GM19328 (cell line): ENCODE data around the gene IQCH.
"Not testable (repeated sequence)": the region's sequence is repeated elsewhere in the genome, so short reads cannot be mapped to it uniquely, and the experiment has no call there.

ENCODE experiments used
- ATAC-seq: cut with Tn5 transposase; IDR thresholded peaks from one replicate; pipeline ENCODE4 v1.9.1; 2021; ENCODE audit warnings: mild to moderate bottlenecking, moderate library complexity; ENCODE audit not compliant: unreplicated experiment

Gene IQCH

DNA sequence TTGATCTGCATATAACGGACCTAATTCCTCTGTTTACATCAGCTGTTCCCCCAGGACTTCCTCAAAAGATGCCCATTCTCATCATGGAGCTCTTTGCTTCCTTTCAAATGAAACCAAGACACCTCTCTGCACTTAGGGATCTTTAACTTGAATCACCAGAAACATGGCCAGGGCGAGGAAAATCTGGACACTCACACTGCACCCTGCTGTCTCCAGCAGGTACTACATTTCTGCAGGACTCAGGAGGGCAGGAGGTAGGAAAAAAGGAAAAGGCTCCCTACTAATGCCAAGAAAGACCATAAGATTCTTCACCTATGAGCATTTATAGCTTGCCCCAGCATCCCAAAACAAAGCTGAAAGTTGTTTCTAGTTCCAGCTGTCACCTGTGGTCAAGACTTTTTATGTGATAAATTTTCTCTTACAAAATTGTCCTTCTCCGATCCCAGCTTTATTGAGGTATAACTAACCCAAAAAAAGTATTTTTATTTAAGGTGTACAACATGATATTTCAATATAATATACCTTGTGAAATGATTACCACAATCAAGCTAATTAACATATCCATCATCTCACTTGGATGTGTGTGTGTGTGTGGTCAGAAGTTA lies 179.0 kb downstream of the IQCH start:
- no peak for ATAC-seq

DNA sequence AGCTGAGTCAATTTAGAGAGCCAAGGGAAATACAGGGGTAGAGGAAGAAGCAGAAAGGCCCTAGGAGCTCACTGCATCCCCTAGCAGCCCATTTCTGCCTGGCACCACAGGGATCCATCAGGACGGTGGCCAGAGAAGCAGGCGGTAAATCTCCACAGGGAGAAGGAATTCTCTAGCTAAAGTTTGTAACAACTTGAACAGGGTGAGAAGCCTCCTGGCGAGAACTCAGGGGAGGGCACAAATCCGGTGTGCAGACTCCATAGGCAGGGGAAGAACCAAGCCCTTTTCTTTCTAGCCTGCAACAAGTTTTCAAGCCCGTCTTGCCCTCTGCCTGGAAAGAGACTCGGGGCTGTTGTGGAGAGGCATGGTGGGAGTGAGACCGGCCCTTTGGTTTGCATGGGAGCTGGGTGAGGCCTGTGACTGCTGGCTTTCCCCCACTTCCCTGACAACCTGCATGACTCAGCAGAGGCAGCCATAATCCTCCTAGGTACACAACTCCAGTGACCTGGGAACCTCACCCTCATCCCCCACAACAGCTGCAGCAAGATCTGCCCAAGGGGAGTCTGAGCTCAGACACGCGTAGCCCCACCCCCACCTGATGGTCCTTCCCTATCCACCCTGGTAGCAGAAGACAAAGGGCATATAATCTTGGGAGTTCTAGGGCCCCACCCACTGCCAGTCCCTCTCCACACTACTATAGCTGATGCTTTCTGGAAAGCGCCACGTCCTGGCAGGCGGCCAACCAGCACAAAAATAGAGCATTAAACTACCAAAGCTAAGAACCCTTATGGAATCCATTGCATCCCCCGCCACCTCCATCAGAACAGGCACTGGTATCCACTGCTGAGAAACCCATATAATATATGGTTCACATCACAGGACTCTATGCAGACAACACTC lies 182.0 kb downstream of the IQCH start:
- ATAC-seq, result not testable (repeated sequence)

DNA sequence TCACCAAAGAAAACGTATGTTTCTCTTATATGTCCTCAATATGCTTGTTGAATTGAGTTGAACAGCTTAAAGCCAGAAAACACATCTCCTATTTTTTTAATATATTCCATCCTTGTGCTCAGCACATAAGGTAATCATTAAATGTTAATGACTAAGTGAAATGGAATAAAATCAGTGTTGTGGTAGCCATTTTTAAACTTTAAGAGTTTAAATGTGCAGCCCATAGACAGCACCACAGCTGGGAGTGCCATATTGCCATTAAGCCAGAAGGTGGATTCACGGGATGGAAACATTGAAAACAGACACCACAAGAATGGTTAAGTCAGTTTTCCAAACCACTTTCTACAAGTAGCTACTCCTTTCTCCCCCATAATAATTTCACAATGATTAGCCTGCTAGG lies 189.5 kb downstream of the IQCH start:
- ATAC-seq, result no peak

DNA sequence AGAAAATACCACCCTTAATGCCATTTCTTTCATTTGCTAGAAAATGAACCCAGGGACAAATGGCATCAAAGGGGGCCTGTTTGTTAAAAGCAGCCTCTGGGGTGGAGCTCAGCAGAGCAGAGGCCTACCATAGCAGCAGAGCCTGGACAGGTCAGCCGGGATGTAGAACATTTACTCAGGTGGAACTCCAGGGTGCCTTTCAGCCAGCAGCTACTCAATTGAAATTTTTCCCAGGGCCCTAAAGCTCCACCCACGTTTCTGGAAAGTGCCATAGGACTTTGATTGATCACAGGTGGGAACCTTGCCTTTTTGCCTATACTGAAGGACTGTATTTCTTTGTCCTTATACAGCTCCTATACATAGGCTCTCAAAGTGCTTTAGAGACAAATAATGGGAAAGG lies 191.9 kb downstream of the IQCH start:
- ATAC-seq, result no peak

DNA sequence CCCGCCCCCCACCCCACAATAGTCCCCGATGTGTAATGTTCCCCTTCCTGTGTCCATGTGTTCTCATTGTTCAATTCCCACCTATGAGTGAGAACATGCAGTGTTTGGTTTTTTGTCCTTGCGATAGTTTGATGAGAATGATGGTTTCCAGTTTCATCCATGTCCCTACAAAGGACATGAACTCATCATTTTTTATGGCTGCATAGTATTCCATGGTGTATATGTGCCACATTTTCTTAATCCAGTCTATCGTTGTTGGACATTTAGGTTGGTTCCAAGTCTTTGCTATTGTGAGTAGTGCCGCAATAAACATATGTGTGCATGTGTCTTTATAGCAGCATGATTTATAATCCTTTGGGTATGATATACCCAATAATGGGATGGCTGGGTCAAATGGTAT lies 193.8 kb downstream of the IQCH start:
- ATAC-seq, result not testable (repeated sequence)

DNA sequence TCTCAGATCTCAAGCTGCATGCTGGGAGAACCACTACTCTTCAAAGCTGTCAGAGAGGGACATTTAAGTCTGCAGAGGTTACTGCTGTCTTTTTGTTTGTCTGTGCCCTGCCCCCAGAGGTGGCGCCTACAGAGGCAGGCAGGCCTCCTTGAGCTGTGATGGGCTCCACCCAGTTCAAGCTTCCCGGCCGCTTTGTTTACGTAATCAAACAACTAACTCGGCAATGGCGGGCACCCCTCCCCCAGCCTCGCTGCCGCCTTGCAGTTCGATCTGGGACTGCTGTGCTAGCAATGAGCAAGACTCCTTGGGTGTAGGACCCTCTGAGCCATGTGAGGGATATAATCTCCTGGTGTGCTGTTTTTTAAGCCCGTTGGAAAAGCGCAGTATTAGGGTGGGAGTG lies 199.1 kb downstream of the IQCH start:
- not testable (repeated sequence) for ATAC-seq

DNA sequence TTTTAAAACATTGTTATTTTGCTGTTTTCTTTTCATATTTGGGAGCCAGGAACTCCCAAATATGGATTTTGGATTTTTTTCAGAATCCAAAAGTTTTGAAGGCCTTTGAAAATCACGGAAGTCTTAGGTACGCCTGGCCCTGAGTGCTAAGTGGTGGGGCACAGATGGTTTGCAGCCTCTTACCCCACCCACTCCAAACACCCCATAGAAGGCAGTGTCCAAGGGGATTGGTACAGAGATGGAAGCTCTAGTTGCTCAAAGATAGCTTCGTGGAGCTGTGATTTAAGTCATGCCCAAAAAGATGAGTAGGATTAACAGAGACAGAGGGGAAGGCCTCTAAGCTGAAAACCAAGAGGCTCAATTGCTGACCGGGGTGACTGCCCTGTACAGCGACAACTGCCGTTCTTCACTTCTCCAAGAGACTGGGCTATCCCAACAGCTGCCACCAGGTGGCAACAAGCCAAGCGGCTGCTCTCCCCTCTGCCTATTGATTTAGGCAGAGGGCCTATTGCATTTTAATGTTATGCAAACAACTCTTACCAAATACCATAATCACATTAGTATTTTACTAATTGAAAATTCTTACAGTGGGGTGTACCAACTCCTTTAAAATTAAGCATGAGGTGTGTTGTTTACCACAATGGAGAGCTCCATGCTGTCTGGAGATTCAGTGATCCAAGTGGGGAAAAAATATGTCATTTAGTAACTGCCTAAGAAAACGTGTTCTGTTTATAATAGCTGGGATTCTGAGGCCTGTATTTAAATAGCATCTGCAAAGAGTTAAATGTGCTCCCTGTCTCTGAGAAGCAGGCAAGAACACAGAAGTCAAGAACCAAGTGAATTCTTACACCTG lies 202.3 kb downstream of the IQCH start:
- ATAC-seq, result no peak

DNA sequence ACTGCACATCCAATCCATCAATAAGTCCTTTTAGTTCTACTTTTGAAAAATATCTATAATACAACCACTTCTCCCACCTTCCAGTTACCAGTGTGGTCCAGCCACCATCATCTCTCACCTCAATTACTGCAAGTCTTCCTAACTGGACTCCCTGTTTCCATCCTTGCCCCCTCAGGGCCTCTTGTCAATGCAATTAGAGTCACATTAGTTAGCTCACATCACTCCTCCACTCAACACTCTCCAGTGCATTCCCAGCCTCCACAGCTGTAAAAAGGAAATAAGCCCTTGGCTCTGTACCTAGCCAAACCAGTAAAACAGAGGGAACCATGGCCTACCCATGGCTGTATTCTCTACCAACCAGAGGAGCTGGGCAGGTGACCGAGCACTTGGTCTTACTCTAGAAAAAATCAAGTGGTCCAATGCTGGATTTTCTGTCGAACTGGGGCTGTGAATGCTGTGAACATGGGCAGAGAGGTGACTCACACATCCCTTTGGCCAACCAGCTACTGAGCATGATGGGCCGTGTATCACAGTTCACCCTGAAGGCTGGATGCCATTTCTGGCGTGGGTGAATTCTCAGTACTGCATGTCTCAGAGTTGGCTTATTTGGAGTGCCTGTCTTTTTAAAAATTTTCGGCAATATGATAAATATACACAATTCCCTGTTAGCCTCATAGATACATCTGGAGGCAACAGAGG lies 203.9 kb downstream of the IQCH start:
- ATAC-seq, result no peak

DNA sequence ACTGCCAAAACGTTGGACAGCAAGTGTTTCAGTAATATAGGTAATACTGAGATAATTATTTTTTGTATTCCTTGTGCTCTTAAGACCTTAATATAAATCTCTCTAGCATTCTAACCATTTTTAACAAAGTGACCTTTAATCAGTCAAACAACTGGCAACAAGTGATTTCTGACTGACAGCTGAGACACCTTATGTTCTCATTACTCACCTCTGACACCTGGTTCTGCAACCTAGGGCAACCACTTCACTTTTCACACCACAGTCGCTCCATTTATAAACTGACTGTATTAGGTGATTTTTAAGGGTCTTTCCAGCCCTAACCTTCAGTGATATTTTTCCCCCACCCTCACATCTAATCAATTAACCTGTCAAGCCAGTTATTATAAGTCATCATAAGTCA lies 205.9 kb downstream of the IQCH start:
- no peak for ATAC-seq

DNA sequence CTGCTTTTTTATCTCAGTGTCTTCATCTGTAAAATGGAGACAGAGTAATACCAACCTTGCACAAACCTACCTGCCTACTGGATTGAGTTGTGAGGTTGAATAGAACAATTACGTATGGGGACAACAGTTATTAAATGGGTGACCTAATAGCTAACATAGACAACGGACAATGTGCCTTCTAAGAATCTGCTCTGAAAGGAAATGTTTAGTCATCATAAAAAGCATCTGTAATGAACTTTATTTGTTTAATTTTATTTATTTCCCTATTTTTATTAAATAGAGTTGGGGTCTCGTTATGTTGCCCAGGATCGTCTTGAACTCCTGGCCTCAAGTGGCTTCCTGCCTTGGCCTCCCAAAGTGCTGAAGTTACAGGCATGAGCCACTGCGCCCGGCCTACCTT lies 207.1 kb downstream of the IQCH start:
- ATAC-seq, result no peak

DNA sequence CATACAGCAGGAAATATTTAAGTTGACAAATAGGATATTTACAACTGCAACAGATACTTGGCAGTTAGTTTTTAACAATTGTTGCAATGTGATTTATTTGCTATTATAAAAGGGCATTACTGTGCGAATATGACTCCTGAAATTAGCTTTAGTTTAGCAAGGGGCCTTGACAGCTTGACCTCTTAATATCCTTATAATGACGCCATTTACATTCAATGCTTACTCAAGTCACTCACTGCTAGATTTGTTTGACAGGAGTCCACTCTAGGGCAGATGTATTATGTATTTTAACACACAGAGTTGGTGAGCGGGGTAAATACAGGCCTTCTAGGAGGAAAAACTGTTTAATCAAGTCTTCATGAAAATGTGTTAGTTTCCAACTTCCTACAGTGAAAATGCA lies 208.3 kb downstream of the IQCH start:
- ATAC-seq, result no peak

DNA sequence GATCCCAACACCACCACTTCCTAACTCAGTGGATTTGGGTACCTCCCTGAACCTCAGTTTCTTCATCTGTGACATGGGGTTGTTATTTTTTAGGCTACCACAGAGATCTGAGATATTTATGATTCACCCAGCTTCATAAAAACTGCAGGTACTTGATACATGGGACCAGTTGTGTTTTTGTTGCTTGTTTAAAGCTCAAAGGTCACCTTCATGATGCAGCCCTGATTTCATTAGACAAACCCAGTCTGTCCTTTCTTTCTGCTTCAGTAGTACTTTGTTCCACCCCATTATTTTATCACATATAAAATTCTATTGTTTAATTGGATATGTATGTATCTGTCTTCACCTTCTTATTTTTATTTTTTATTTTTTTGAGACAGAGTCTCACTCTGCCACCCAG lies 208.9 kb downstream of the IQCH start:
- no peak for ATAC-seq

DNA sequence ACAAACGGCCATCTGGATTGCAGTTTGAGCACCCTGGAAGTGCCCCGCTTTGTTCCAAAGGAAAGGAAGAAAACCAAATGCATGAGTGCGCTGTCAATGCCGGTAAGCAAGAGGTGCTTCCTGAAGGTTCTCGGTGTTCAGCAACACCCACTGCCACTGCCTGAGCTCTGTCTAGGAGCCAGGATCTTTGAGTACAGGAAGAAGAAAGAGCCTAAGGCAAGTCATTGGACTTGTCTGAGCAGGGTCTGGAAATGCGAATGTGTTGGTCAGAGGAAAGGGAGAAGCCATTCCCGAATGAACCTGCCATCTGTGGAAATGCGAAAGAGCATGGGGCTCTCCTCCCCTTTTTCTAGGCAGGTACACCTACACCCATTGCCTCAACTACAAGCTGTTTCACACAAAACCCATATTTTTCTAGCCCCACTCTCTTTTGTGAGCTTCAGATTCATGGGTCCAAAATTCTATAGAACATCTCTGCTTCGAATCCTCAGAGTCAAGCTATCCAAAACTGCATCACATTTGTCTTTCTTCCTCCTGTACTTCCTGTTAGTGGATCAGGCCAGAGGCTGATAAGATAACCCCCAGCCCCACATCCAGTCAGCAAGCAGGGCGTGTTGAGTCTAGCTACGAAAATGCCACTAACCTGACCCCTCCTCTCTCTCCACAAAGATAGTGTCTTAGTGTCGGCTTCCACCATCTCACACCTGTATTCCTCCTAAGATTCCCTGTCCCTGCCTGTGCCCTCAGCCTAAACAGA lies 210.8 kb downstream of the IQCH start:
- ATAC-seq, result no peak

DNA sequence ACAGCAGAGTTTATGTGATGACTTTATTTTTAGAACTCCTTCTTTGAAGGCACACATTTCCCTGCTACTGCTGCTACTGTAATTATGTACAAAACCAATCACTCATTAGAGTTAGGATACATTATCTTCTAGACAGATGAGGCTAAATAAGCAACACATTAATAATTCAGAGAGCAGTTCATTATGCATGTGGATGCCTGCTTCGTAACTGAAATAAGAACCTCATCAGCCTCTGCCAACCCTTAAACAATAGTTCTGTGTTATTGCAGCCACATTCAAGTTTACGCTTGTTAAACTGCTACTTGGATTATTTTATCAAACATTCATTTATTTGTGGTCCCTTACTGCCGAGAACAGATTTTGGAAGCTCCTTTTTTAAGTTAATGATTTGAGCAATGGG lies 213.8 kb downstream of the IQCH start:
- ATAC-seq, result no peak

DNA sequence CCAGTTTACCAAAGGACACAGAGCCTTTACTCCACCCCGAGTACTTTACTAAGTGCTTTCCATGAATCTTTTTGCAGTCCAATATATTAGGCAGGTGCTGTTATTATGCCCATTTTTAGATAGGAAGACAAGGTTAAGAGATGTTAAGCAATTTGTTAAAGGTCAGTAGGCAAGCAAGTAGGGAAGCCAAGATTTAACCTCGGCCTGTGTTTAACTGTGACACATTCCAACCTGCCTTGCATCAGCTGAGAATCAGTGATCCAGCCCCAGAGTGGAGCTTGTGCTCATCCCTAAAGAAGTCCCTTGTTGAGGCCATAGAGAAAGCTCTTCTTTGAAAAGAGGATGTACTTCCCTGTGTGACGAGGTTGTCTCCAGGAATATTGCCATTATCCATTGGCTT lies 215.1 kb downstream of the IQCH start:
- no peak for ATAC-seq

DNA sequence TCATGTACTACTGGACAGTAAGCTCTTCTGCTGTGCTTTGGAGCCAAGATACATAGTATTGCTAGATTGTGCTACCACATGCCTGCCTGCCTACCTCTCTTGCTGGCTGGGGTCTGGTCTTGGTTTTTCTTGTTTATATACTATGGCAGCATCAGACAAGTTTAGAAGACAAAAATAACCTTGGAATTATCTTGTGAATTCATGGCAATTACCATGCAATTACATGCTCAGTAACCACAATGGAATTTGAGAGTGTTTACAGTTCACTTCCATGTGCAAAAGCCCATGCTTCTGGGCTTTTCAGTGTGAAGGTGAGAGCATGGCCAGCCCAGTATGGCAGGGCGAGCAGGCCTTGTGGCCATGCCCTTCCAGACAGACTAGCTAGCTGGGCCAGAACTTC lies 218.4 kb downstream of the IQCH start:
- no peak for ATAC-seq

DNA sequence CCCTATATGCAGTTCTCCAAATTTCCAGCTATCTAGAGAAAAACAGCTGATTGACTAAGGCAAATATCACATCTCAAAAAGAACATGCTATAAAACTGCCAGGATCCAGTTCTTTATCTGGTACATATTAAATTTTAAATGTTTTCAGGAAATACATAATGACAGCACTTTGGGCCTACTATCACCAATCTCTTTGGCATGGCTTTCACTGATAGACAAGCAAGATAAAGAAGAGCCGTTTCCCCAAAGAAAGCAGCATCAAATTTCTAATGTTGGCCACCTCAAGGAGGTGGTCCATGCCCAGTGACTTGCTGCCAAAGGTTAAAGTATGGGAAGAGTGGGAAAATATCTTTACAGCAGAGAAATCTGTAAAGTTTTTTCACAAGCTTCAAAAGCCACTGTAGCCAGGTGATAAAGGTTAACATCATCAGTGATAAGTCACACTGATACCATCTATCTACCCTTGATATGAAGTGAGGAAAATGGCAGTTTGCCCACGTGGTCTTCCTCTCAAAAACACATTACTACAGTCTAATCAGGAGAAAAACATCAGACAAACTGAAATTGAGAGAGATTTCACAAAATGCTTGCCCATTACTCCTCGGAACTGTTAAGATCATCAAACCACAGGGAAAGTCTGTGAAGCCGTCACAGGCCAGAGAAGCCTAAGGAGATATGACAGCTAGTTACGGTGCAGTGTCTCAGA lies 220.0 kb downstream of the IQCH start:
- no peak for ATAC-seq

DNA sequence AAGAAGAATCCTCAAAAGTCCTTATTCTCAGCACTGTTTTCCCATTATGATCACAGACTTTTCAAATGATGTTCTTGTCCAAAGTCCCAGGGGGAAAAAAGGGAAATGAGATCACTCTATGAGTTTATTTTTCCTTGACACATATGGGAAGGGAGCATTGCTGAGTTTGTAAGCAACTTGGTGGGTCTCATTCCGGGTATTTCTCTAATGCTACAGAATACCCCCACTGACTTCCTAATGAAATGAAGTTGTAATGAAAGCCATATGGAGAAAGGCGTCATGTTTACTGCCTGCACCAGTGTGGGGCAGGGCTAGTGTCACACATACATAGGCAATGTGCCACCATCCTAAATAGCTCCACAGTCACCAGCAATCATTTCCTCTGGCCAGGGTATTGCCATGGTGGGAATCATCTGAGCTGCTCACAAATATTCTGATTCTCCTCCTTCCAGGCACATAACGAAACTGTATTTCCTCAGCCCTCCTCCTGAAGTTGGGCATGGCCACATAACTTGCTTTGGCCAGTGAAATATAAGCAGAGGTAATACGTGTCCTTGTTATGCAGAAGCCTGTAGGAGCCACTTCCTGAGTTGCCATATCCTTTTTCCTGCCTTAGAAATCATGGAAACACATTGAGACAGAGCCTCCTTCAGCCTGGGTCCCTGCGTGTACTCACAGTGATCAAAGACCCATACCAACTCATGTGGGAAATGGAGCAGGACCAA lies 225.4 kb downstream of the IQCH start:
- no peak for ATAC-seq

DNA sequence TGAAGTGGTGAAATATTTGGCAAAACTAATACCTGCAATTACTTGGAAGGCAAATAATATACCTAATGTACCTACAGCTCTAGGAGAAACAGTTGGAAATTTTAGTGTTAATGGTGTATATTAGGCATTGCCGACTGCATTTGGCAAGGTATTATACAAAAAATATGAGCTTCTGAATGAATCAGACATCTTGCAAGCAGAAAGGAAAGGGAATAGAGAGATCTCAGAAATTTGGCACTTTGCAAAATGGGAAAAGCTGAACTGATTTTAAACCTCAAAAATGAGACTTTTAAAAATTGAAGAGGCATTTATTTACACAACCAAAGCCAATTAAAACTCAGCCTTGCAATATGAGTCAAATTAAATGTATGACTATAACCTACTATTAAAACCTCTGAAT lies 226.2 kb downstream of the IQCH start:
- ATAC-seq, result no peak
